T-helper 2 cell treated with Interferon-gamma antibody and Interleukin-4, amounts not matched to agents 100 ng/mL and 5 ng/mL, for 36 hours (primary cell): ENCODE data around the gene CRB3. TPM values are rescaled to one million over a fixed set of nuclear protein-coding genes. Genes with fewer than 3 reads are reported as not detected.

Source experiments
- intact Hi-C: fragments of 100-400 bp; cut with micrococcal nuclease; formaldehyde crosslinking; loops from one replicate; pipeline ENCODE4 v1.15.1; 2023
- total RNA-seq: library from RNA; stranded (reverse); gene quantifications from 2 replicates; pipeline ENCODE4 v1.2.3, GENCODE V29; 2022

The CRB3 gene
- total RNA-seq, 1 donor from 2014 or later = 0.32 TPM

- intact Hi-C loops = loop anchor here (5.0 kb wide), 1 partner anchor 157 kb away; the partner anchor contains the start of gene TNFSF14
Observed at GRCh38 chr19:6514926-6515544, 51.0 kb downstream of the CRB3 start.

DNA sequence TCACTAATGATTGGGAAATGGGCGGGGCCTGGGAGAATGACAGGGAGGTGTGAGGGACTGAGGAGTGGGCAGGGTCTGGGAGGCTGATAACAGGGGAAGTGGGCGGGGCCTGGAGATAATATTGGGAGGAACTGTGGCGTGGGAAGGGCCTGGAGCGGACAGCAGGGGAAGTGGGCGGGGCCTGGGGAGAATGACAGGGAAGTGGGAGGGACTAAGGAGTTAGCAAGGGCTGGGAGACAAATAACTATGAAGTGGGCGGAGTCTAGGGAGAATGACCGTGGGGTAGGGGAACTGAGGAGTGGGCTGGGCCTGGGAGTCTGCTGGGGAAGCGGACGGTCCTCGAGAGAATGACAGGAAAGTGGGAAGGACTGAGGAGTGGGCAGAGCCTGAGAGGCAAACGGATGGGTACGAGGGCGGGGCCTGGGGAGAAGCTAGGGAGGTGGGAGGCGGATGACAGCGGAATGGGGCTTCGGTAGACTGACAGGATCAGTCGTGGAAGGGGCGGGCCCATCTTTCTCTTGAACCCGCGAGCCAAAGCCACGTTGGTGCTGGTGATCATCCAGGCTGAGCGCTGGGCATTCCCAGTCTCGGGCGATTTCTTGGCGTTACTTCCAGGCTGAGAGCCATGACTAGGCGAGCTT is 52.1 kb downstream of the CRB3 start:
- intact Hi-C loops = loop anchor here (1.0 to 5.0 kb wide), 2 partner anchors 156 to 251 kb away; partner anchors contain the start of genes SH2D3A and TNFSF14

Other genes starting within 250 kb of the CRB3 start
- gene MLLT1, start 184.3 kb upstream of the CRB3 start, total RNA-seq = 47.1 and 53.2 TPM in 2 replicates
- 0.11 and 0.18 TPM in 2 replicates for gene ACER1, start 130.7 kb upstream of the CRB3 start, total RNA-seq
- 117 and 126 TPM in 2 replicates for gene CLPP, start 102.7 kb upstream of the CRB3 start, total RNA-seq
- 32.2 and 34.1 TPM in 2 replicates for gene ALKBH7, start 91.5 kb upstream of the CRB3 start, total RNA-seq
- 1.9 and 2.1 TPM in 2 replicates for gene PSPN, start 88.3 kb upstream of the CRB3 start, total RNA-seq
- 60.9 and 63.2 TPM in 2 replicates for gene GTF2F1, start 71.1 kb upstream of the CRB3 start, total RNA-seq
- 320 and 324 TPM in 2 replicates for gene KHSRP, start 39.5 kb upstream of the CRB3 start, total RNA-seq
- gene SLC25A41, start 30.5 kb upstream of the CRB3 start, total RNA-seq = 0.16 and 0.23 TPM in 2 replicates
- gene SLC25A23, start 4.5 kb upstream of the CRB3 start, total RNA-seq = 18.8 and 21.0 TPM in 2 replicates
- gene DENND1C, start 17.5 kb downstream of the CRB3 start, total RNA-seq = 90.0 and 94.3 TPM in 2 replicates
- gene TUBB4A, start 38.0 kb downstream of the CRB3 start, total RNA-seq = 5.9 and 6.2 TPM in 2 replicates
- 1.6 and 2.0 TPM in 2 replicates for gene TNFSF9, start 66.8 kb downstream of the CRB3 start, total RNA-seq
- 30.1 and 32.8 TPM in 2 replicates for gene CD70, start 126.9 kb downstream of the CRB3 start, total RNA-seq
- 30.7 TPM in 2 replicates for gene TNFSF14, start 205.9 kb downstream of the CRB3 start, total RNA-seq